HG03103 (cell line): Measurements from ENCODE around the gene IHH.

Experiments used
- ATAC-seq: cut with Tn5 transposase; IDR thresholded peaks from one replicate; pipeline ENCODE4 v1.9.1; 2021; ENCODE audit warnings: low read depth; ENCODE audit not compliant: unreplicated experiment

Gene IHH

GRCh38 chr2:219060821-219061791 lies at the start of gene IHH:
Gene IHH (minus strand): TSS chr2:219060921. CDS start chr2:219060467, 454 bp downstream.
- ATAC-seq: no peak

- ATAC-seq: no peak
Measured at GRCh38 chr2:219109471-219109870, 48.8 kb upstream of the IHH start.

- no peak for ATAC-seq
Measured at GRCh38 chr2:219107758-219108157, 47.0 kb upstream of the IHH start.

- no peak for ATAC-seq
Measured at GRCh38 chr2:219106251-219106650, 45.5 kb upstream of the IHH start.

- no peak for ATAC-seq
Measured at GRCh38 chr2:219104107-219105035, 43.6 kb upstream of the IHH start.

GRCh38 chr2:219099329-219099728 lies 38.6 kb upstream of the IHH start:
- no peak for ATAC-seq

GRCh38 chr2:219095406-219095935 lies 34.8 kb upstream of the IHH start:
- no peak for ATAC-seq

GRCh38 chr2:219094171-219094570 lies 33.5 kb upstream of the IHH start:
- no peak for ATAC-seq

- ATAC-seq: no peak
Measured at GRCh38 chr2:219090436-219091299, 29.9 kb upstream of the IHH start.

- no peak for ATAC-seq
Measured at GRCh38 chr2:219089330-219089729, 28.6 kb upstream of the IHH start.

GRCh38 chr2:219087848-219088247 lies 27.1 kb upstream of the IHH start:
- ATAC-seq: no peak

GRCh38 chr2:219087361-219087760 lies 26.6 kb upstream of the IHH start:
- no peak for ATAC-seq

GRCh38 chr2:219086196-219086595 lies 25.5 kb upstream of the IHH start:
- ATAC-seq: no peak

GRCh38 chr2:219084791-219085190 lies 24.1 kb upstream of the IHH start:
- ATAC-seq: no peak

- no peak for ATAC-seq
Measured at GRCh38 chr2:219082332-219082958, 21.7 kb upstream of the IHH start.

GRCh38 chr2:219081701-219082331 lies 21.1 kb upstream of the IHH start:
- no peak for ATAC-seq

- no peak for ATAC-seq
Measured at GRCh38 chr2:219081096-219081495, 20.4 kb upstream of the IHH start.

- ATAC-seq: no peak
Measured at GRCh38 chr2:219079417-219079816, 18.7 kb upstream of the IHH start.

- ATAC-seq: no peak
Measured at GRCh38 chr2:219078951-219079350, 18.2 kb upstream of the IHH start.
